ENCODE results near the gene ZBTB2. TPM values are rescaled to one million over a fixed set of nuclear protein-coding genes. Genes with fewer than 3 reads are reported as not detected.

Gene ZBTB2
- total RNA-seq, 1 donor from 2014 or later: 8.9 TPM

GRCh38 chr6:151330130-151330696 is 61.1 kb downstream of the ZBTB2 start:
- H3K4me3 ChIP-seq (ENCODE audit: low read depth, low read length): no peak overlapping the region
- no peak for DNase-seq (ENCODE audit: low read depth)
- TF ChIP-seq CTCF (conservative IDR thresholded peaks at IDR 0.05; ENCODE audit: low read depth, low read length): no peak

GRCh38 chr6:151327101-151327500 is 64.3 kb downstream of the ZBTB2 start:
- DNase-seq (ENCODE audit: low read depth): no peak
- peak overlapping the region; percentile 73 for H3K4me3 ChIP-seq (ENCODE audit: low read depth, low read length)
- no peak for TF ChIP-seq CTCF (conservative IDR thresholded peaks at IDR 0.05; ENCODE audit: low read depth, low read length)

GRCh38 chr6:151326116-151326825 is 65.1 kb downstream of the ZBTB2 start:
- no peak for DNase-seq (ENCODE audit: low read depth)
- no peak for TF ChIP-seq CTCF (conservative IDR thresholded peaks at IDR 0.05; ENCODE audit: low read depth, low read length)
- H3K4me3 ChIP-seq (ENCODE audit: low read depth, low read length): peak overlapping the region; percentile 73

- peak; percentile 16 for DNase-seq (ENCODE audit: low read depth)
- H3K4me3 ChIP-seq (ENCODE audit: low read depth, low read length): peak overlapping the region; percentile 73
- no peak for TF ChIP-seq CTCF (conservative IDR thresholded peaks at IDR 0.05; ENCODE audit: low read depth, low read length)
Measured at GRCh38 chr6:151325075-151326050, 66.0 kb downstream of the ZBTB2 start.

- H3K4me3 ChIP-seq (ENCODE audit: low read depth, low read length): no peak overlapping the region
- DNase-seq (ENCODE audit: low read depth): no peak
- no peak for TF ChIP-seq CTCF (conservative IDR thresholded peaks at IDR 0.05; ENCODE audit: low read depth, low read length)
Measured at GRCh38 chr6:151324488-151324825, 66.9 kb downstream of the ZBTB2 start.

GRCh38 chr6:151323791-151324487 is 67.4 kb downstream of the ZBTB2 start:
- H3K4me3 ChIP-seq (ENCODE audit: low read depth, low read length): no peak overlapping the region
- TF ChIP-seq CTCF (conservative IDR thresholded peaks at IDR 0.05; ENCODE audit: low read depth, low read length): peak; percentile 95
- DNase-seq (ENCODE audit: low read depth): peak; percentile 29

All from epithelial cell of proximal tubule (primary cell).